Measurements from ENCODE around the gene MLLT1.

The MLLT1 gene

DNA sequence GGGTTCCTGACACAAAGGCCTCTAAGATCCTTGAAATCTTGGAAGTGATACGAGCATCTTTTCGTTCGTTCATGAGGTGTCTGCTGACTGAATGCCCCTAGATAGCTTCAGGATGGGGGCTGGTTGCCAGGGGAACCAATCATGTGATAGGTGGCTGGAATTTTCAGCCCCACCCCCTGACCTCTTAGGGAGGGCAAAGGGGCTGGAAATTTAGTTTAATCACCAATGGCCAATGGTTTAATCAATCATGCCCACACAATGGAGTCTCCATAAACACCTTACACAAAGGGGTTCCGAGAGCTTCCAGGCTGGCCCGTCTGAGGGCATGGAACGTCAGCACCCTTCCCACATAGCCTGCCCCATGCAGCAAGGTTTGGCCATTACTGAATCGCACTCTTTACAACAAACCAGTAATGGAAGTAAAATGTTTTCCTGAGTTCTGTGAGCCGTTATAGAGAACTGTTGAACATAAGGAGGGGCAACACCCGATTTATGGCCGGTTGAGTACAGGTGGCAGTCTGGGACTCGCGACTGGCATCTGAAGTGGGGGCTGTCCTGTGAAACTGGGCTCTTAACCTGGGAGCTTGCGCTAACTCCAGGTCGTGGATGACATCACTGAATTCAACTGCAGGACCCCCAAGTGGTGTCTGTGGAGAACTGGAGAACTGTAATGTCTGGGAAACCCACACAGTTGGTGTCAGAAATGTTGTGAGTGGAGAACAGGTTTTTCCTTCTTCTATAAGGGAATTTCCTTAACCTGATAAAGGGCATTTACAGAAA is 25.6 kb downstream of the MLLT1 start:
- no peak for DNase-seq

DNA sequence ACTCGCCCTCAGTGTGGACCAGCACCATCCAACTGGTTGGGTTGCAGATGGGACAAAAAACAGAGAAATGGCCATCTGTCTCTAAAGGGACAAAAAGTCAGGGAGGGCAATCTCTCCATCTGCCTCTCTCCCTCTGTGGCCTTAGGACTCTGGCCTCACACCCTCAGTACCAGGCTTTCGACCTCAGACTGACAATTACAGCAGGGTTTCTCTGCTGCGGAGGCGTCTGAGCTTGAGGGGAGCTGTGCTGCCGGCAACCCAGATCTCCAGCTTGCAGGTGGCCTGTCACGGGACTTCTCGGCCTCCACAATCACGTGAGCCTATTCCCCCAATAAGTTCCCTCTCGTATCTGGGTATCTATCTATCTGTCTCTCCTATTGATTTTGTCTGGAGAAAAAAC is 27.7 kb downstream of the MLLT1 start:
- DNase-seq = no peak

DNA sequence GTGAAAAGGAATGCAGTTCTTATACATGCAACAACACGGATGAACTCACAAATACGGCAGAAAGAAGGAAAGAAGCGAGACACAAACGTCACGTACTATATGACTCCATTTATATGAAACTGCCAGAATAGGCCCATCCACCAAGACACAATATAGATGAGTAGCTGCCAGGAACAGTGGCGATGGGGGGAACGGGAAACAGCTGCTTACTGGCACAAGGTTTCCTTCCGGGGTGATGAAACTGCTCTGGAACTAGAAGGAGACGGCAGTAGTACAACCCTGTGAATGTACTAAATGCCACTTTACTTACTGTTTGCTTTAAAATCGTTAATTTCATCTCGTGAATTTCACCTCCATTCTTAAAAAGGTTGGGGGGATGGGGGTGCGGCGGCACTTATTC is 28.9 kb downstream of the MLLT1 start:
- no peak for DNase-seq

DNA sequence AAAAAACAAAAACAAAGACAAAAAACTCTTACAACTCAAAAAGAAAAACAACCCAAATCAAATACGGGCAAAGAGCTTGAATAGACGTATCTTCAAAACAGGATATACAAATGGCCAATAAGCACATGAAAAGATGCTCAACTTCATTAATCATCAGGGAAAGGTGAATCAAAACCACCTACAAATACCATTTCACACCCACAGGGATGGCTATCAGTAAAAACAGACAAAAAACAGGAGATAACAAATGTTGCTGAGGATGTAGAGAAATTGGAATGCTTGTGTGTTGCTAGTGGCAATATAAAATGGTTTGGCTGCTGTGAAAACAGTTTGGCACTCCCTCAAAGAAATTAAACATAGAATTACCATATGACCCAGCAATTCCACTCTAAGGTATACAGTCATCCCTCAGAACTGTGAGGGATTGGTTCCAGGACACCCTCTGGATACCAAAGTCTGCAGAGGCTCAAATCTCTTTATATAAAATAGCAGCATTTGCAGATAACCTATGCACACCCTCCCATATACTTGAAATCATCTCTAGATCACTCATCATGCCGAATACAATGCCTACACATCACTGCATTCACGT is 29.7 kb downstream of the MLLT1 start:
- no peak for DNase-seq

DNA sequence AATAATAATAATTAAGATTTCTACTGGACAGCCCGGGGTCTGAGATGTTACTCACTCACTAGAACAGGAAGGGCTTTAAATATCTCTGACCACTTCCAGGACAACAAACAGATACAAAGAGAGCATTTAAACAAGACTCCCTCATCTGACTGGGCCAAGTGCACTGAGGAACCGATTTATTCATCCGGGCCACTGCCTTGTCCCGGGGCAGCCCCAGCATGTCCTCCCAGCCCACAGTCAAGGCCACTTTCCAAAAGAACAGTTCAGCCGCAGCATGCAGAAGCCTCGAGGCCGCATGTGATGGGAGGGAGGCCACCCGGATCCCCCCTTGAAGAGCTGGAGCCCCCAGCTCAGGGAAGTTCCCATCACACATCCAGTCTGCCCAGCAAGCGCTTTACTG is 30.5 kb downstream of the MLLT1 start:
- DNase-seq = no peak

- DNase-seq = no peak
These were observed 30.9 kb downstream of the MLLT1 start for GRCh38 chr19:6248844-6249243.

GRCh38 chr19:6248341-6248740 is 31.4 kb downstream of the MLLT1 start:
- no peak for DNase-seq

DNA sequence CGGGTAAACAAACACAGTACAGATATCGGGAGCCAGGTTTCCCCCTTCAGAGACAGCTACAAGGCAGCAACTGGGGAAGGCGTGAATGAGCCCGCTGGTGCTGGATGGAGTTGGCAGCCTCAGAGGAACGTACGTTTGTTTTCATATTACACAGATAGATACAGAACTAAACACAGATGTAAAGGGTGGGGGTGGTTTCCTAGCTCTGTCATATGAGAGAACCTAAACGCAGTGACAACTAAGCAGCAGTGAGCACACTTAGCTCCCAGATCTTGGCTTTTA is 32.8 kb downstream of the MLLT1 start:
- DNase-seq = no peak

- no peak for DNase-seq
These were observed 33.4 kb downstream of the MLLT1 start for GRCh38 chr19:6246174-6247006.

- DNase-seq = no peak
These were observed 37.1 kb downstream of the MLLT1 start for GRCh38 chr19:6242677-6243076.

DNA sequence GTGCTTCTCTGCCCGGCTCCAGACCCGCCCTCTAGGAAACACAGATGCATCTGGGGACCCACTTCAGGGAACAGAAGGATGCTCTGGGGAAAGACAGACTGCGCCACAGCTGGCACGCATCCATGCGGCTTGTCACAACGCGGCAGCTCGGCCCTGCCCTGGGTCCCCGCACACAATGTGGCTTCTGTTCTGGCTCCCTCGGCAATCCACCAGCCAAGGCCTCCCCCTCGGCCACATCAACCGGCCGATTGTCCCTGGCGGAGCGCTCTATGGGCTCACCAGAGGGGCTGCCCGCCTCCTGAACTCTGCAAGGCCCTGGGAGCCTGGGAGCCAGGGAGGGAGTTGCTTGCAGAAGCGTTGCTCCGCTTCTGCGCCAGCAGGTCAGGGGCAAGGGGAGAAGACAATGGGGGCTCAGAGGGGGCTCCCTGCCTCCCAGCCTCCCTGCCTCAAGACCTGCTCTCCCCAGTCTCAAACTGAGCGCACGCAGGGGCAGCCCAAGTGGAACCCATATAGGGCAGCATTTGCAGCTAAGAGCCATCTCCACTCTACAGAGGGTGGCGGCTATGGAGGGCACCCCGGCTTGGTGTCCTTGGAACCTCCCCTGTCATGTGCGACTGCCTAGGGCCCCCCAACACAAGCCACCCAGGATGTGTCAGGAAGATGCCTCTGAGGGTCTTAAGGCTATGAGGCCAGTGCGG is 37.9 kb downstream of the MLLT1 start:
- no peak for DNase-seq

- no peak for DNase-seq
These were observed 38.7 kb downstream of the MLLT1 start for GRCh38 chr19:6241056-6241455.

- DNase-seq = no peak
These were observed 39.7 kb downstream of the MLLT1 start for GRCh38 chr19:6239871-6240676.

DNA sequence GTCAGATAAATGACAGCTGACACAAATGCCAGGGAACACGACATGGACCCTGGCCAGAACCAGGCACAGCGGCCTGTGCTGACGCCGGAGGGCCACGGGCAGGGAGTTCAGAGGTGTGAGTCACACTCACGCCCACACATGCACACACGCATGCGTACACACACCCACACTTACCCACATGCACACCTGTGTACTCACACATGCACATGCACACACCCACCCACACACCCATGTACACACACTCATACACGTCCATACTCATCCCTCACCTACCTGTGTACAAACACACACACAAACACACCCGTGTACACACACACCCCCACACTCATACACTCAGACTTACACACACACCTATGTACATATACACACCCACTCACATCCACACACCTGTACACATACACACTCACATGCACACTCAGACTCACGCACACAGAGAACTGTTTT is 40.4 kb downstream of the MLLT1 start:
- DNase-seq = no peak

- no peak for DNase-seq
These were observed 41.0 kb downstream of the MLLT1 start for GRCh38 chr19:6238643-6239281.

- DNase-seq = no peak
These were observed 41.5 kb downstream of the MLLT1 start for GRCh38 chr19:6238256-6238642.

- no peak for DNase-seq
These were observed 43.2 kb downstream of the MLLT1 start for GRCh38 chr19:6236310-6237291.

- DNase-seq = no peak
These were observed 44.5 kb downstream of the MLLT1 start for GRCh38 chr19:6235031-6235951.

- DNase-seq = no peak
These were observed 45.2 kb downstream of the MLLT1 start for GRCh38 chr19:6234527-6234926.
